ENCODE measurements around the gene ZNF507. TPM values are rescaled to one million over a fixed set of nuclear protein-coding genes. Genes with fewer than 3 reads are reported as not detected.

The ZNF507 gene
- total and polyA plus RNA-seq, 9 of the 15 experiments (the other 6 are each of a cell fraction or from before 2014, with no cell fraction given) = 2.9 to 25.0 (median 10.4) TPM

- TF ChIP-seq MITF (IDR thresholded peaks at IDR 0.05) (peak; percentile 64), SOX6 (IDR thresholded peaks at IDR 0.05) (peak; percentile 52; the same call in 1 of the 2 replicates), E2F3 (CRISPR knock-in tag; IDR thresholded peaks at IDR 0.05) (0 out of 2 replicates have a peak, but pooled peaks have one; percentile 39), ELF4 (CRISPR knock-in tag; IDR thresholded peaks at IDR 0.05) (peak; percentile 21; the same call in 1 of the 2 replicates), HBP1 (CRISPR knock-in tag; IDR thresholded peaks at IDR 0.05) (0 out of 2 replicates have a peak, but pooled peaks have one; percentile 5), RBFOX2 (IDR thresholded peaks at IDR 0.05; ENCODE audit: low read depth, low read length) (peak; percentile 98), KLF16 (IDR thresholded peaks at IDR 0.05) (no peak), MED1 (CRISPR knock-in tag; IDR thresholded peaks at IDR 0.05; ENCODE audit: borderline replicate concordance) (no peak), HDAC3 (IDR thresholded peaks at IDR 0.05; ENCODE audit: borderline replicate concordance, partially characterized antibody) (no peak), FOS (IDR thresholded peaks at IDR 0.05; ENCODE audit: extremely low read depth, insufficient read length) (peak; percentile 42), THAP7 (CRISPR knock-in tag; IDR thresholded peaks at IDR 0.05) (no peak; the same call in 1 of the 2 replicates), ETV5 (CRISPR knock-in tag; IDR thresholded peaks at IDR 0.05; ENCODE audit: low read depth) (peak; percentile 98), CSDE1 (IDR thresholded peaks at IDR 0.05) (no peak), CHD1 (IDR thresholded peaks at IDR 0.05; ENCODE audit: low read length) (peak; percentile 45), HLTF (IDR thresholded peaks at IDR 0.05) (peak; percentile 59; the same call in 1 of the 2 replicates), RBM25 (IDR thresholded peaks at IDR 0.05; ENCODE audit: low read depth, low read length, severe bottlenecking) (peak; percentile 97), ARID1B (IDR thresholded peaks at IDR 0.05) (0 out of 2 replicates have a peak, but pooled peaks have one; percentile 27), E2F1 (CRISPR knock-in tag; IDR thresholded peaks at IDR 0.05) (peak; percentile 45; the same call in 1 of the 2 replicates), POLR2B (IDR thresholded peaks at IDR 0.05; ENCODE audit: low read depth, partially characterized antibody) (peak; percentile 88), KDM4B (IDR thresholded peaks at IDR 0.05; ENCODE audit: borderline replicate concordance in 2 of 2, low read depth in 1 of 2) (peak in 1 of 2 experiments; percentile 87; a peak in 2 of 4 replicates), NELFE (IDR thresholded peaks at IDR 0.05; ENCODE audit: insufficient read depth, insufficient read length) (no peak), MEF2A (IDR thresholded peaks at IDR 0.05; ENCODE audit: control insufficient read depth, low read depth, low read length) (0 out of 2 replicates have a peak, but pooled peaks have one; percentile 1), RBBP5 (IDR thresholded peaks at IDR 0.05; ENCODE audit: borderline replicate concordance, insufficient read depth, low read length, poor library complexity, severe bottlenecking) (peak; percentile 81)
These were observed 60.2 kb downstream of the ZNF507 start, which contains the start of gene DPY19L3 (continued) for GRCh38 chr19:32405431-32406160.
